Measurements from ENCODE around the gene CMTM2. TPM values are rescaled to one million over a fixed set of nuclear protein-coding genes. Genes with fewer than 3 reads are reported as not detected.
"Not testable (repeated sequence)": the region's sequence is repeated elsewhere in the genome, so short reads cannot be mapped to it uniquely, and the experiment has no call there.

CMTM2 gene
- total and polyA plus RNA-seq, 8 donors = 0.21 to 0.84 (median 0.65) TPM; not detected in 5

GRCh38 chr16:66566051-66566901 is 13.0 kb upstream of the CMTM2 start, which contains the start of gene CMTM1:
TSS of gene CMTM1 (plus strand) at chr16:66566439. CDS start at chr16:66566514, 75 bp downstream.
- H3K36me3 ChIP-seq = no peaks in the 10 kb centered on the region
- intact Hi-C loops (cut with DNase I) = no loop called here
- DNase-seq (peak in 1 of 6 donors; percentile 59), FAIRE-seq (no peak), ATAC-seq (no peak)
- no peaks in the 10 kb centered on the region for H3K9me3 ChIP-seq
- no peak for TF ChIP-seq CTCF (IDR thresholded peaks at IDR 0.05)
- no peaks in the 10 kb centered on the region for H3K27me3 ChIP-seq
- no peak within 1 kb of the TSS for H3K27ac ChIP-seq
- WGBS, 2 donors = 93% methylated on average over 54 of the region's 54 CpGs
- H3K4me3 ChIP-seq = no peak within 1 kb of the TSS
- H3K4me1 ChIP-seq = no peaks in the 10 kb centered on the region

GRCh38 chr16:66567270-66567669 is 12.0 kb upstream of the CMTM2 start:
- H3K4me1 ChIP-seq; H3K9me3 ChIP-seq; H3K4me3 ChIP-seq; DNase-seq; H3K27ac ChIP-seq; FAIRE-seq; H3K36me3 ChIP-seq; intact Hi-C loops (cut with DNase I); H3K27me3 ChIP-seq; ATAC-seq: not testable (repeated sequence)
- 90 to 100% methylated on average over 3 of the region's 3 CpGs for WGBS, 2 donors

GRCh38 chr16:66568355-66568754 is 10.9 kb upstream of the CMTM2 start:
- DNase-seq = no peak
- Histone ChIP-seq H3K27me3 (no peaks in the 10 kb centered on the region), H3K36me3 (no peaks in the 10 kb centered on the region), H3K27ac (no peak overlapping the region), H3K9me3 (no peaks in the 10 kb centered on the region), H3K4me3 (no peak overlapping the region), H3K4me1 (no peaks in the 10 kb centered on the region)
- 90 to 95% methylated on average over 2 of the region's 2 CpGs for WGBS, 2 donors
- TF ChIP-seq CTCF (IDR thresholded peaks at IDR 0.05) = no peak
- intact Hi-C loops (cut with DNase I) = no loop called here
- no peak for ATAC-seq
- FAIRE-seq = no peak

GRCh38 chr16:66569131-66569530 is 10.1 kb upstream of the CMTM2 start:
- no peak overlapping the region for H3K27ac ChIP-seq
- no peaks in the 10 kb centered on the region for H3K27me3 ChIP-seq
- intact Hi-C loops (cut with DNase I) = no loop called here
- DNase-seq = no peak
- no peak for FAIRE-seq
- H3K36me3 ChIP-seq = no peaks in the 10 kb centered on the region
- TF ChIP-seq CTCF (IDR thresholded peaks at IDR 0.05) = no peak
- H3K9me3 ChIP-seq = no peaks in the 10 kb centered on the region
- no peak overlapping the region for H3K4me3 ChIP-seq
- ATAC-seq = no peak
- H3K4me1 ChIP-seq = no peaks in the 10 kb centered on the region
- 96 to 100% methylated on average over 1 of the region's 1 CpG for WGBS, 2 donors

- no peaks in the 10 kb centered on the region for H3K27me3 ChIP-seq
- FAIRE-seq = no peak
- no peaks in the 10 kb centered on the region for H3K9me3 ChIP-seq
- intact Hi-C loops (cut with DNase I) = no loop called here
- no peak overlapping the region for H3K27ac ChIP-seq
- H3K4me1 ChIP-seq = no peaks in the 10 kb centered on the region
- 61 to 66% methylated on average over 3 of the region's 3 CpGs for WGBS, 2 donors
- no peak overlapping the region for H3K4me3 ChIP-seq
- no peaks in the 10 kb centered on the region for H3K36me3 ChIP-seq
- DNase-seq = no peak
- peak in 2 of 4 donors; percentile 29 to 51 for ATAC-seq
- no peak for TF ChIP-seq CTCF (IDR thresholded peaks at IDR 0.05)
These were observed 9.3 kb upstream of the CMTM2 start for GRCh38 chr16:66569827-66570405.

Measured in pancreas (tissue), 10 donors.